Right atrium auricular region (tissue), 2 donors: Measurements from ENCODE around the gene C7orf25. TPM values are rescaled to one million over a fixed set of nuclear protein-coding genes. Genes with fewer than 3 reads are reported as not detected.

ENCODE experiments used
- DNase-seq: peaks from one replicate; pipeline ENCODE4 v3.0.0-alpha.2; 2019; ENCODE audit warnings: low spot score
- H3K27ac ChIP-seq, 2 donors: fragments of 200-600 bp; sonication (generic); 1 replicate in 1 of 2; 2 replicates in 1 of 2; pipeline ENCODE4 v1.5.1; 2016 to 2019
- H3K27me3 ChIP-seq, 2 donors: fragments of 200-600 bp; sonication (generic); one replicate each; pipeline versions ENCODE4 v1.5.1 to v1.6.0; 2017 to 2019
- H3K36me3 ChIP-seq: fragments of 200-600 bp; sonication (generic); one replicate; pipeline ENCODE4 v1.5.1; 2016
- H3K4me1 ChIP-seq, 2 donors: fragments of 200-600 bp; sonication (generic); one replicate each; pipeline versions ENCODE4 v1.5.1 to v1.6.0; 2017 to 2019
- H3K4me3 ChIP-seq, 2 donors: fragments of 200-600 bp; sonication (generic); 1 replicate in 1 of 2; 2 replicates in 1 of 2; pipeline ENCODE4 v1.5.1; 2017 to 2019; ENCODE audit warnings: mild to moderate bottlenecking in 1 of 2, moderate library complexity in 1 of 2
- H3K9me3 ChIP-seq, 2 donors: fragments of 200-600 bp; sonication (generic); one replicate each; pipeline ENCODE4 v1.5.1; 2019
- total RNA-seq, 2 donors: library from RNA; depleted of rRNA; stranded (reverse); fragments of >200 nt; gene quantifications; one replicate each; pipeline ENCODE4 v1.1.0, GENCODE V29; 2016
- TF ChIP-seq, protein P1 (sequence below), 2 donors: fragments of 200-600 bp; sonication (generic); IDR thresholded peaks; one replicate each; pipeline ENCODE4 v1.5.1; 2019; ENCODE audit warnings: antibody characterized with exemption in 2 of 2

The C7orf25 gene
- total RNA-seq, 2 donors from 2014 or later, result 4.4 to 10.6 TPM

DNA sequence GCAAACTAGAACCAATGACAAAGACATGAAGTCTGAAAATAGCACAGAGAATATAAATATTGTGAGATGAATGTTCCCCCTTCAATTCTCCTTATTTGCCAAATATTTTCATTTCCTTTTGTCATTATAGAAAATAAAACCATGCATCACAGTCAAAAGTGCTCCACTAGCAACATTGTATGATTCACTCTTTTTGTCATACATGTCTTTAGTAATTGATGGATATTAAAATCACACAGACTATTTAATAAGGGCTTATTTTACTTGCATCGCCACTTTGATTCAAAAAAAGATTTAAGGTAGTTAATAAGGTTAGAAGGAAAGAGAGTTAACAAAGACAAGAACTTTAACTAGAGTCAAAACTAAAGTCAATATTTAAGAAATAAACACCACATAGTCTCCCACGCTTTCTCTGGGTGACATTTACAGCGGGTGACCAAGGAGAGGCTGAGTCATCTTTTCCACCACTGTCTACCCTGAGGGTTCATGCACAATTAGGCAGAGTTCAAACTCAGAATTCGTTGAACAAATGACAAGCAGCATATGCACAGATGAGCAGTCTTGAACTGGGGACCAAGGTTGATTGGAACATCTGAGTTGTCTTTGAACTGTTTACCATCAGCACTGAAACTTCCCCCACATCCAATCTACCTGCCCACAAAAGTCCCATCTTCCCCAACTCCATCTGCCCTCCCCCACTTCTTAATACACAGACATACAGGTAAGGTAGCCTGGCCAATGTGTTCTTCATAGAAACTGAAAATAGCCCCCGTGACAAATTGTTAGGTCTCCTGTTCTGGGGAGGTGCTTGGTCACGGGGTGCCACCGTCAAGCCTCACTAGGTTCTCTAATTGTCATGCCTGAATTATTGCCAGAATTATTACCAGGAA is 42.5 kb downstream of the C7orf25 start:
- H3K27me3 ChIP-seq, result no peaks in the 10 kb centered on the region
- H3K36me3 ChIP-seq, result no peaks in the 10 kb centered on the region
- no peak overlapping the region for H3K4me3 ChIP-seq
- TF ChIP-seq, protein P1, sequence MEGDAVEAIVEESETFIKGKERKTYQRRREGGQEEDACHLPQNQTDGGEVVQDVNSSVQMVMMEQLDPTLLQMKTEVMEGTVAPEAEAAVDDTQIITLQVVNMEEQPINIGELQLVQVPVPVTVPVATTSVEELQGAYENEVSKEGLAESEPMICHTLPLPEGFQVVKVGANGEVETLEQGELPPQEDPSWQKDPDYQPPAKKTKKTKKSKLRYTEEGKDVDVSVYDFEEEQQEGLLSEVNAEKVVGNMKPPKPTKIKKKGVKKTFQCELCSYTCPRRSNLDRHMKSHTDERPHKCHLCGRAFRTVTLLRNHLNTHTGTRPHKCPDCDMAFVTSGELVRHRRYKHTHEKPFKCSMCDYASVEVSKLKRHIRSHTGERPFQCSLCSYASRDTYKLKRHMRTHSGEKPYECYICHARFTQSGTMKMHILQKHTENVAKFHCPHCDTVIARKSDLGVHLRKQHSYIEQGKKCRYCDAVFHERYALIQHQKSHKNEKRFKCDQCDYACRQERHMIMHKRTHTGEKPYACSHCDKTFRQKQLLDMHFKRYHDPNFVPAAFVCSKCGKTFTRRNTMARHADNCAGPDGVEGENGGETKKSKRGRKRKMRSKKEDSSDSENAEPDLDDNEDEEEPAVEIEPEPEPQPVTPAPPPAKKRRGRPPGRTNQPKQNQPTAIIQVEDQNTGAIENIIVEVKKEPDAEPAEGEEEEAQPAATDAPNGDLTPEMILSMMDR (IDR thresholded peaks at IDR 0.05), result no peak
- H3K4me1 ChIP-seq, result no peaks in the 10 kb centered on the region
- DNase-seq, result no peak
- H3K27ac ChIP-seq, result no peak overlapping the region
- peaks cover 0 to 6% of the 10 kb centered on the region in 2 donors for H3K9me3 ChIP-seq

DNA sequence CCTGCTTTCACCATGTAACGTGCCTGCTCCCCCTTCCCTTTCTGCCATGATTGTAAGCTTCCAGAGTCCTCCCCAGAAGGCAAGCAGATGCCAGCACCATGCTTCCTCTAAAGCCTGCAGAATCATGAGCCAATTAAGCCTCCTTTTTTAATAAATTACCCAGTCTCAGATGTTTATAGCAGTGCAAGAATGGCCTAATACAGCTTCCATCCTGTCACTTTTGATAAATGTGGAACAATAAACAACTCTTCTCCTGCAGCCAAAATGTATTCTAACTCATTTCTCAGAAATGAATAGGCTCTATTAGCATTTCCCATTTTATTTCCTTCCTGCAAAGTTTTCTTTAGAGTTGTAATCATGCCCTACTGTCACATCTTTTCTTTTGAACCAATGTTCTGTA is 43.4 kb downstream of the C7orf25 start:
- TF ChIP-seq, protein P1 (IDR thresholded peaks at IDR 0.05), result no peak
- no peak for DNase-seq
- Histone ChIP-seq H3K4me3 (no peak overlapping the region), H3K9me3 (peaks cover 0 to 6% of the 10 kb centered on the region in 2 donors), H3K4me1 (no peaks in the 10 kb centered on the region), H3K36me3 (no peaks in the 10 kb centered on the region), H3K27me3 (no peaks in the 10 kb centered on the region), H3K27ac (no peak overlapping the region)

Other genes with a start within 250 kb of the C7orf25 start
- gene PSMA2, start 20.1 kb upstream of the C7orf25 start, total RNA-seq, result 10 to 100 TPM; 50.7 to 61.8 TPM
- 10 to 100 TPM; 36.1 to 53.1 TPM for gene MRPL32, start 20.3 kb upstream of the C7orf25 start, total RNA-seq
- under 1 TPM in 1 of 2 donors, not detected in 1; 0.04 TPM for gene HECW1, start 200.6 kb upstream of the C7orf25 start, total RNA-seq